ENCODE data around the gene CCDC188. TPM values are rescaled to one million over a fixed set of nuclear protein-coding genes. Genes with fewer than 3 reads are reported as not detected.

CCDC188 gene
- total and polyA plus RNA-seq, 9 of the 15 experiments (the other 6 are each of a cell fraction or from before 2014, with no cell fraction given): not detected

DNA sequence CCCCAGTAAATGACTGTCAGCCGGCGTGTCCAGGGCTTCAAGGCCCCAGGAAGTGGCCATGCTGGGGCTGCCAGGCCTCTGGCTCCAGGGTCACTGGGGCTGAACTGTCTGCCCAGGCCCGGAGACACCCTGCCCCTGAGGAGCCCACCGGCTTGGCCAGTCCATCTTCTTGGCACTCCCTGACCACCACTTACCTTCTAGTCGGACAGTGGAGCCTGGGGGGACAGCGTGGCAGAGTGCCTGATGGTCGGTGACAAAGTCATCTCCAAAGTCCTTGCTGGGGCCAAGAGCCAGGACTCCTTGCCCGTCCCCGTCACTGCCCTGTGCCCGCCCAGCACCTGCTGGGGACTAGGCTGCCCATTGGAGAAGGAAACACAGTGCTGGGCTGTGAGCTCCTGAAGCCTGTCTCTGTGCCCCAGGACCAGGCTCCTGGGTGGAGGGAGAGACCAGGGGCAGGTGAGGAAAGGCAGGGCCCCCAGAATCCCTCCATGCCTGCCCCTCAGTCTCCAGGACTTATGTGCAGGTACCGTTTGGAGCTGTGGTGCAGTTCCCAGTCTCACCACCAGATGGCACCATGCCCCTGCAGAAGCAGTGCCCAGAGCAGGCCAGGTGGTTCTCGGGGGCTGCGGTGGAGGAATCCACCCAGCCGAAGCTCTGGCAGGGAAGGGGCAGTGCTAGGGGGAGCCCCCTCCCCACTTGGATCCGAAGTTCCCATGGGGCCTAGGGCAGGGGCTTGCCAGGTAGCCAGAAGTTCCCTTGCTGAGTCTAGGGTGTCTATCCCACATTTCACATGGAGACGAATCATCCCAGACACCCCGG is 6.0 kb upstream of the CCDC188 start (continued):
- TF ChIP-seq NR2C2 (CRISPR knock-in tag; IDR thresholded peaks at IDR 0.05) (peak; percentile 13; the same call in 1 of the 2 replicates), NR2C2 (tag; IDR thresholded peaks at IDR 0.05) (no peak), PHB (CRISPR knock-in tag; IDR thresholded peaks at IDR 0.05) (0 out of 2 replicates have a peak, but pooled peaks have one; percentile 7), ZNF444 (CRISPR knock-in tag; IDR thresholded peaks at IDR 0.05) (no peak), ZFP1 (CRISPR knock-in tag; IDR thresholded peaks at IDR 0.05) (no peak), ZBED1 (IDR thresholded peaks at IDR 0.05) (no peak), ARID3A (IDR thresholded peaks at IDR 0.05; ENCODE audit: borderline replicate concordance, low read depth, low read length) (no peak), MAFG (tag; conservative IDR thresholded peaks at IDR 0.05) (no peak), CUX1 (CRISPR knock-in tag; IDR thresholded peaks at IDR 0.05) (no peak), CEBPB (tag; IDR thresholded peaks at IDR 0.05) (no peak), ELK3 (CRISPR knock-in tag; IDR thresholded peaks at IDR 0.05) (no peak), POLR3G (IDR thresholded peaks at IDR 0.05; ENCODE audit: extremely low read depth, insufficient read length, insufficient replicate concordance) (no peak), ETV6 (IDR thresholded peaks at IDR 0.05; ENCODE audit: borderline replicate concordance in 1 of 2, low read depth in 2 of 2, low read length in 1 of 2) (no peak; a peak in 1 of 4 replicates), ETV6 (CRISPR knock-in tag; IDR thresholded peaks at IDR 0.05; ENCODE audit: borderline replicate concordance) (peak; percentile 78; the same call in 1 of the 2 replicates), MTA2 (IDR thresholded peaks at IDR 0.05; ENCODE audit: low read depth) (no peak)
- TF ChIP-seq, protein P1, sequence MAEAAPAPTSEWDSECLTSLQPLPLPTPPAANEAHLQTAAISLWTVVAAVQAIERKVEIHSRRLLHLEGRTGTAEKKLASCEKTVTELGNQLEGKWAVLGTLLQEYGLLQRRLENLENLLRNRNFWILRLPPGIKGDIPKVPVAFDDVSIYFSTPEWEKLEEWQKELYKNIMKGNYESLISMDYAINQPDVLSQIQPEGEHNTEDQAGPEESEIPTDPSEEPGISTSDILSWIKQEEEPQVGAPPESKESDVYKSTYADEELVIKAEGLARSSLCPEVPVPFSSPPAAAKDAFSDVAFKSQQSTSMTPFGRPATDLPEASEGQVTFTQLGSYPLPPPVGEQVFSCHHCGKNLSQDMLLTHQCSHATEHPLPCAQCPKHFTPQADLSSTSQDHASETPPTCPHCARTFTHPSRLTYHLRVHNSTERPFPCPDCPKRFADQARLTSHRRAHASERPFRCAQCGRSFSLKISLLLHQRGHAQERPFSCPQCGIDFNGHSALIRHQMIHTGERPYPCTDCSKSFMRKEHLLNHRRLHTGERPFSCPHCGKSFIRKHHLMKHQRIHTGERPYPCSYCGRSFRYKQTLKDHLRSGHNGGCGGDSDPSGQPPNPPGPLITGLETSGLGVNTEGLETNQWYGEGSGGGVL (CRISPR knock-in tag; IDR thresholded peaks at IDR 0.05): no peak
